Spleen (tissue), 7 donors: ENCODE results near the gene NKAIN2.

ENCODE experiments used
- CTCF ChIP-seq, 11 experiments: fragments of 200-600 bp in 7 of 11; fragments of 450-650 bp in 4 of 11; sonication (generic) in 4 of 11; IDR thresholded peaks in 8 of 11; conservative IDR thresholded peaks in 3 of 11; 1 replicate in 7 of 11; 2 replicates in 4 of 11; pipeline versions ENCODE4 v1.4.0 to v1.8.0; 2016 to 2021; ENCODE audit warnings: antibody characterized with exemption in 11 of 11, inconsistent platforms in 4 of 11, mild to moderate bottlenecking in 1 of 11
- POLR2A ChIP-seq, 3 donors: fragments of 450-650 bp; IDR thresholded peaks; one replicate each; pipeline ENCODE4 v1.5.1; 2017; ENCODE audit warnings: antibody characterized with exemption in 3 of 3, mild to moderate bottlenecking in 1 of 3
- POLR2AphosphoS5 ChIP-seq, 3 donors: sonication (generic); formaldehyde crosslinking; IDR thresholded peaks; one replicate each; pipeline ENCODE4 v1.5.1; 2017; ENCODE audit warnings: antibody characterized with exemption in 3 of 3
- donor health status: DM: no; HTN: no; CAD: no; lungs with moderate emphysema.
- donor health status: DM: no; HTN: no; CAD: no.
- donor health status: DM: no; HTN: no; CAD: no.

- TF ChIP-seq CTCF (IDR thresholded peaks at IDR 0.05 in 8 of 11, conservative IDR thresholded peaks at IDR 0.05 in 3 of 11) (no peak), POLR2A (IDR thresholded peaks at IDR 0.05) (no peak), POLR2AphosphoS5 (IDR thresholded peaks at IDR 0.05) (no peak)
These were observed 996.0 kb downstream of the NKAIN2 start for GRCh38 chr6:124799638-124800037.
